Stimulated activated CD8-positive, alpha-beta memory T cell treated with anti-CD3 and anti-CD28 coated beads, Interleukin-4, amount 100 ng/mL, for 1 hour (primary cell): Measurements from ENCODE around the gene ACY1.
"Not testable (repeated sequence)": the region's sequence is repeated elsewhere in the genome, so short reads cannot be mapped to it uniquely, and the experiment has no call there.

ENCODE experiments used
- DNase-seq, 2 donors: peaks; one replicate each; pipeline ENCODE4 v3.0.0-alpha.2; 2020; ENCODE audit warnings: low read depth in 2 of 2, low spot score in 1 of 2

ACY1 gene

GRCh38 chr3:51982352-51982837, 940 bp upstream of the ACY1 start:
- DNase-seq, result no peak

- no peak for DNase-seq
Observed at GRCh38 chr3:51983578-51984268, 388 bp downstream of the ACY1 start.

- DNase-seq, result no peak
Observed at GRCh38 chr3:51984269-51984647, 923 bp downstream of the ACY1 start.

- DNase-seq, result no peak
Observed at GRCh38 chr3:51985063-51985462, 1.7 kb downstream of the ACY1 start.

- DNase-seq, result no peak
Observed at GRCh38 chr3:51986010-51986947, 2.9 kb downstream of the ACY1 start.

GRCh38 chr3:51987568-51987967, 4.2 kb downstream of the ACY1 start:
- DNase-seq, result no peak

- DNase-seq, result no peak
Observed at GRCh38 chr3:51988286-51989146, 5.2 kb downstream of the ACY1 start.

- DNase-seq, result not testable (repeated sequence)
Observed at GRCh38 chr3:51990501-51990971, 7.2 kb downstream of the ACY1 start.

GRCh38 chr3:51992017-51992682, 8.8 kb downstream of the ACY1 start:
- DNase-seq, result no peak

- not testable (repeated sequence) for DNase-seq
Observed at GRCh38 chr3:51993657-51994056, 10.3 kb downstream of the ACY1 start.

- no peak for DNase-seq
Observed at GRCh38 chr3:51994530-51994929, 11.2 kb downstream of the ACY1 start.

- DNase-seq, result peak; percentile 73 to 82
Observed at GRCh38 chr3:51995346-51996163, 12.2 kb downstream of the ACY1 start, which contains the start of gene RPL29. Gene RPL29, minus strand, starts transcription at chr3:51995895. Its CDS starts 434 bp downstream, at chr3:51995461.

- DNase-seq, result no peak
Observed at GRCh38 chr3:51997172-51997571, 13.8 kb downstream of the ACY1 start.

- no peak for DNase-seq
Observed at GRCh38 chr3:51997935-51998596, 14.7 kb downstream of the ACY1 start.

- no peak for DNase-seq
Observed at GRCh38 chr3:51998774-51999173, 15.4 kb downstream of the ACY1 start.

GRCh38 chr3:51999846-52000245, 16.5 kb downstream of the ACY1 start:
- no peak for DNase-seq

- peak; percentile 74 to 77 for DNase-seq
Observed at GRCh38 chr3:52001443-52001974, 18.2 kb downstream of the ACY1 start.

- no peak for DNase-seq
Observed at GRCh38 chr3:52002748-52003147, 19.4 kb downstream of the ACY1 start.
